Measurements from ENCODE around the gene SMARCD1.
A peak's percentile ranks its signal among the peaks of the same experiment; 100 is the strongest.
"Not testable (repeated sequence)": the region's sequence is repeated elsewhere in the genome, so short reads cannot be mapped to it uniquely, and the experiment has no call there.

Gene SMARCD1

DNA sequence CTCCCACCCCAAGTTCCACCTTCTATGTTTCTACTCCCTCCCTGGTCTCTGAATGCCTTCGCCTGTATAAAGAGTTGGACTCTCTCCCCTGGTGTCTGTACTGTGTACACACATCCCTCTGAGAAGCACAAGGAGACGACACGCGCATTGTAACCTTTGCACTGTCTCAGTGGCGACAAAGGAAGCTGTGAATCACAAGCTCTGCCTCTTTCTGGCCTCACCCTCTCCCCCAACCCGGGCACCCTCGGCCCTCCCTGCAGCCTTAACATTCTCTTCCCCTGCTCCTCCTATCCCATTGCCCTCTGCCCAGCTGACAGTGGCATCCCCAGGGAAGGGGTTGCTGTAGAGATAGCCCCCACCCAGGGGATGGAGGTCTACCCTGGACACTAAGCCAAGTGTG lies 2.5 kb upstream of the SMARCD1 start:
- Histone ChIP-seq H3K4me2 (ENCODE audit: low read length) (no peak overlapping the region), H3K4me1 (ENCODE audit: control insufficient read depth, insufficient read depth, low read length) (peaks cover 11% of the 10 kb centered on the region), H3K9ac (ENCODE audit: low read depth, low read length) (no peak overlapping the region), H3K27me3 (ENCODE audit: control insufficient read depth, insufficient read depth, low read length) (no peaks in the 10 kb centered on the region), H3K9me3 (replicated peaks; ENCODE audit: low read length) (no peaks in the 10 kb centered on the region), H3K36me3 (ENCODE audit: insufficient read depth, low read length) (peaks cover 11% of the 10 kb centered on the region), H3K4me3 (ENCODE audit: low read length) (no peak overlapping the region)

DNA sequence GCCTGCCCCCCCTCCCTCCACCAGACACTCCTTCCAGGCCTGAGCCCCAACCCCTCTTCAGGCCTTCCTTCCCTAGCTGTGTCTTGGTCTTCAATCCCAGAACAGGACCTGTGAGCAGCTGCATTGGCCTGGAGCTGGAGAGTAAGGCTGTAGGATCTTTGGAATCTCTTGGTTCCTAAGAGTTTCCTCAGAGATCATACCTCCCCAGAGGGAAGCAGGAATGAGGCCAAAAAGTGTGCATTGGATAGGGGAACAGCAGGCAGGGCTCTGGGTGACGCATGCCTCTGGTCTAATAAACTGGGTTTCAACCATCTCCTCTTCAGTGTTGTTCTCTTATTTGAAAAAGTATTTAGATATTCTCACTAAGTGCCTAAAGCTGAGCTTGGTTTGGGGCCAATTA lies 1.8 kb upstream of the SMARCD1 start:
- Histone ChIP-seq H3K9me3 (replicated peaks; ENCODE audit: low read length) (no peaks in the 10 kb centered on the region), H3K36me3 (ENCODE audit: insufficient read depth, low read length) (peaks cover 13% of the 10 kb centered on the region), H3K4me2 (ENCODE audit: low read length) (no peak overlapping the region), H3K4me1 (ENCODE audit: control insufficient read depth, insufficient read depth, low read length) (peaks cover 17% of the 10 kb centered on the region), H3K27me3 (ENCODE audit: control insufficient read depth, insufficient read depth, low read length) (no peaks in the 10 kb centered on the region), H3K4me3 (ENCODE audit: low read length) (no peak overlapping the region), H3K9ac (ENCODE audit: low read depth, low read length) (no peak overlapping the region)

DNA sequence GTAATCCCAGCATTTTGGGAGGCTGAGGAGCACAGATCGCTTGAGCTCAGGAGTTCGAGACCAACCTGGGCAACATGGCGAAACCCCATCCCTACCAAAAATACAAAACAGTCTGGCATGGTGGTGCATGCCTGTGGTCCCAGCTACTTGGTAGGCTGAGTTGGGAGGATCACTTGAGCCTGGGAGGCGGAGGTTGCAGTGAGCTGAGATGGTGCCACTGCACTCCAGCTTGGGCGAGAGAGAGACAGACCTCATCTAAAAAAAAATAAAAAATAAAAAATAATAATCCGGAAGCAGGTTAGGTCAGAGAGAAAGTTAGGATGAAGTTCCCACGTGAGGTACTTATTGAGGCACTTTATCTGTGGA lies 750 bp upstream of the SMARCD1 start:
- Histone ChIP-seq H3K36me3 (ENCODE audit: insufficient read depth, low read length) (peaks cover 24% of the 10 kb centered on the region), H3K4me1 (ENCODE audit: control insufficient read depth, insufficient read depth, low read length) (peaks cover 25% of the 10 kb centered on the region), H3K4me3 (ENCODE audit: low read length) (peak overlapping the region; percentile 96), H3K9ac (ENCODE audit: low read depth, low read length) (peak overlapping the region; percentile 91), H3K4me2 (ENCODE audit: low read length) (peak overlapping the region; percentile 97)
- H3K27me3 ChIP-seq (ENCODE audit: control insufficient read depth, insufficient read depth, low read length); H3K9me3 ChIP-seq (replicated peaks; ENCODE audit: low read length): not testable (repeated sequence)

DNA sequence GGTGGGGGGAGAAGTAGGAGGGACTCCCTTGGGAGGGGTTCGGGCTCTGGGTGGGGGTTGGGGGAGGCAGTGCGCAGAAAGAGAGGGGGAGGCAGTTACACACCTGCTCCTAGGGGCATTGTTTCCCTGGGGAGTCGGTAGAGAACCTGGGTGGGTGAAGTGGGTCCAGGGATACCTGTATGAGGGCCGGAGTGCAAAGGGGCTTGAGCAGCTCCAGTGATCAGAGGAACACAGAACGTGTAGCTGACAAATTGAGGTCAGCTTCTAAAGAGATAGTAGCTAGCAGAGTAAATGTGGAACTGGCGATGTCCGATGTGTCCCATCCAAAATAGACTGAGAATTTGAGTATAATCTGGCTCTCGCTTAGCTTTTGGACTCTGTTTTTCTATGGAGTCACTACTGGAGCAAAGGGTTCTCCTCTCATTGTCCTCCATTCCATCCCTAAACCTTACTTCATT lies 502 bp downstream of the SMARCD1 start:
- Histone ChIP-seq H3K4me1 (ENCODE audit: control insufficient read depth, insufficient read depth, low read length) (peaks cover 25% of the 10 kb centered on the region), H3K9ac (ENCODE audit: low read depth, low read length) (peak overlapping the region; percentile 40), H3K27me3 (ENCODE audit: control insufficient read depth, insufficient read depth, low read length) (no peaks in the 10 kb centered on the region), H3K36me3 (ENCODE audit: insufficient read depth, low read length) (peaks cover 35% of the 10 kb centered on the region), H3K4me2 (ENCODE audit: low read length) (peak overlapping the region; percentile 81), H3K4me3 (ENCODE audit: low read length) (peak overlapping the region; percentile 96), H3K9me3 (replicated peaks; ENCODE audit: low read length) (no peaks in the 10 kb centered on the region)

DNA sequence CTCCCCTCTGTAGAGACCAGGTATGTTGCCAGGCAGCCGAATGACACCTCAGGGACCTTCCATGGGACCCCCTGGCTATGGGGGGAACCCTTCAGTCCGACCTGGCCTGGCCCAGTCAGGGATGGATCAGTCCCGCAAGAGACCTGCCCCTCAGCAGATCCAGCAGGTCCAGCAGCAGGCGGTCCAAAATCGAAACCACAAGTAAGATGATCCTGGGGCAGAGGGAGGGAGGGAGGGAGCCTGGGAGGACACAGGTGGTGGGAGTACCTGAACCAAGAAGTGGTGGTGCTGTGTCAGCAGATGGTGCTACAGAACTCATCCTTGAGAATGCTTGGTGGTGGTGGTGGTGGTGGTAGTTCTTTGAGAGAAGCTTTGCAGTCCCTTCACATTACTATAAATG lies 1.0 kb downstream of the SMARCD1 start:
- H3K9ac ChIP-seq (ENCODE audit: low read depth, low read length): peak overlapping the region; percentile 40
- H3K36me3 ChIP-seq (ENCODE audit: insufficient read depth, low read length): peaks cover 38% of the 10 kb centered on the region

DNA sequence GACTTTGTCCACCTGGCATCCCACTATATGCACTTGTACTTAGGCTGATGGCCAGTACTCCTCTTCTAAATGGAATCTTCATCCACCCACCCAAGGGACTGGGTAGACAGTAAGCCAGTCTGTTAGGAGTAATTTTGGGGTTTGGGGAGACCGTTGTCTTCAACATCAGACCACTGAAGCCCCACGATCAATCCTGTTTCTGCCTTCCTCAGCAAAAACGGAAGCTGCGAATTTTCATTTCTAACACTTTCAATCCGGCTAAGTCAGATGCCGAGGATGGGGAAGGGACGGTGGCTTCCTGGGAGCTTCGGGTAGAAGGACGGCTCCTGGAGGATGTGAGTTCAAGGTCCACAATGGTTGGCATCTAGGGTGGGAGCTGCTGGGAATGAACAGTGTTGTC lies 2.0 kb downstream of the SMARCD1 start:
- no peaks in the 10 kb centered on the region for H3K27me3 ChIP-seq (ENCODE audit: control insufficient read depth, insufficient read depth, low read length)
- H3K4me1 ChIP-seq (ENCODE audit: control insufficient read depth, insufficient read depth, low read length): peaks cover 25% of the 10 kb centered on the region
- no peak overlapping the region for H3K9ac ChIP-seq (ENCODE audit: low read depth, low read length)
- no peaks in the 10 kb centered on the region for H3K9me3 ChIP-seq (replicated peaks; ENCODE audit: low read length)
- no peak overlapping the region for H3K4me2 ChIP-seq (ENCODE audit: low read length)
- no peak overlapping the region for H3K4me3 ChIP-seq (ENCODE audit: low read length)
- peaks cover 43% of the 10 kb centered on the region for H3K36me3 ChIP-seq (ENCODE audit: insufficient read depth, low read length)

More for the DNA sequence above, 1.0 kb downstream of the SMARCD1 start:
- Histone ChIP-seq H3K9me3 (replicated peaks; ENCODE audit: low read length) (no peaks in the 10 kb centered on the region), H3K4me1 (ENCODE audit: control insufficient read depth, insufficient read depth, low read length) (peaks cover 25% of the 10 kb centered on the region), H3K27me3 (ENCODE audit: control insufficient read depth, insufficient read depth, low read length) (no peaks in the 10 kb centered on the region), H3K4me3 (ENCODE audit: low read length) (peak overlapping the region; percentile 96), H3K4me2 (ENCODE audit: low read length) (peak overlapping the region; percentile 81)

DNA sequence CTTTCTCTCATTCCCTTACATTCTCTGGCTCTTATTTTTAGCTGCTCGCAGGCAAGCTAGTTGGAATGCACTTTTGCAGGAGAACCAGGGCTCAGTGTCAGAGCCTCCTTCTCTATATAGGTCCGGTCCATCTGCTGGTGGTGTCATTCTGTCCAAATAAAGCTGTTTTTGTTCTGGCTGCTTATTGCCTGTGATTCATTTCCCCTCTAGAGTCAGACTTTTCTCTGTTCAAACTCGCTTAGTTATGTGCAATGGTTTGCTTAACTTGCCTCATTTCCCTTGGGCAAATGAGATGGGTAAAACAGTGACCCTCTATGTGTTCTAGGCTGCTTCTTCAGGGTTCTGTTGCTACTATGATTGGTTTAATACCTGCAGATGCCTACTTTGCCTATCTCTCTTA lies 2.9 kb downstream of the SMARCD1 start:
- Histone ChIP-seq H3K4me2 (ENCODE audit: low read length) (peak overlapping the region; percentile 45), H3K9ac (ENCODE audit: low read depth, low read length) (peak overlapping the region; percentile 47), H3K9me3 (replicated peaks; ENCODE audit: low read length) (no peaks in the 10 kb centered on the region), H3K4me3 (ENCODE audit: low read length) (peak overlapping the region; percentile 14), H3K36me3 (ENCODE audit: insufficient read depth, low read length) (peaks cover 43% of the 10 kb centered on the region), H3K27me3 (ENCODE audit: control insufficient read depth, insufficient read depth, low read length) (no peaks in the 10 kb centered on the region), H3K4me1 (ENCODE audit: control insufficient read depth, insufficient read depth, low read length) (peaks cover 25% of the 10 kb centered on the region)

DNA sequence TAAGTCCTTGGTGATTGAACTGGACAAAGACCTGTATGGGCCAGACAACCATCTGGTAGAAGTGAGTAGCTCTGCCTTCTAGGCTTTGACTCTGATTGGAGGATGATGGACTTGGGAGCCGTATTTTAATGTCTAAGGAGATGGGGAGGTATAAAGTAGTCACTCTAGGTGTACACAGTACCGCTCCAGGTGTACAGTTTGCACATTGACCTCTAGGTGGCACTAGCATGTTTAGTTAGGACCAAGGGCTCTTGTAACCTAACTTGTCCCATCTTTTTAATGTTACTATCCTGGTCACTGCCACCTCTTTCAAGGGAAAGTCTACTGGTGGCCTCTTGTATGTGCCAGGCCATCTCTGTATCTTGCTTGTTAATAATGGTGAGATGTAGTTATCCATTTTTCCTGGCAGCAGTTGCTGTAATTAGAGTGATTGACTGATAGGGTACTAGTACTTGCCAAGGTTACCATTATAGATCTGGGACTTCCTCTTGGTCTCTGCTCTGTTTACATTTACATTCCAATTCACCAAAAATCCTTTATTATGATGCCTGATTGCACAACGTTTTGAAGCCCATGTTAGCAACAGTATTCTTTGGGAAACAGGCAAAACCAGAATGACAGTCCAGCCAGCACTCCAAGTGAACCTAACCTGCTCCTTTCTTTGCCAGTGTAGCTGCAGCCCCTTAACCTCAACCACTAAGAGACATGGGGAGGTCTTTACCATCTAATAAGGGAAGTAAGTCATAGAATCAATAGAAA lies 3.6 kb downstream of the SMARCD1 start:
- Histone ChIP-seq H3K4me1 (ENCODE audit: control insufficient read depth, insufficient read depth, low read length) (peaks cover 25% of the 10 kb centered on the region), H3K4me3 (ENCODE audit: low read length) (peak overlapping the region; percentile 14), H3K27me3 (ENCODE audit: control insufficient read depth, insufficient read depth, low read length) (no peaks in the 10 kb centered on the region), H3K9ac (ENCODE audit: low read depth, low read length) (peak overlapping the region; percentile 47), H3K9me3 (replicated peaks; ENCODE audit: low read length) (no peaks in the 10 kb centered on the region), H3K36me3 (ENCODE audit: insufficient read depth, low read length) (peaks cover 48% of the 10 kb centered on the region), H3K4me2 (ENCODE audit: low read length) (peak overlapping the region; percentile 45)

DNA sequence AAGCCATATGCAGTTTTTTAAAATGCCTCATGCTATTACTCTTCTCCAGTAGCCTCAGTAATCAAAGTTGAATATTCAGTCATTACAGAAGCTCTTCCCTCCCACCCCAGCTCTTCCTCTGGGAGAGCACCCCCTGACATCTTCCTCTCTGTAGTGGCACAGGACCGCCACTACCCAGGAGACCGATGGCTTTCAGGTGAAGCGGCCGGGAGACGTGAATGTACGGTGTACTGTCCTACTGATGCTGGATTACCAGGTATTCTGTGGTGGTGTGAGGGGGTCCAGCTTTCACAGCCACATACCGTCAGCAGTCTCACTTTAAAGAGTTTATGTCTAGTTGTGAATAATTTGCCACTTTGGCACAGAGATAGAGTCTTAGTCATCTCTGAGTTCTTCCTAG lies 4.6 kb downstream of the SMARCD1 start:
- peaks cover 58% of the 10 kb centered on the region for H3K36me3 ChIP-seq (ENCODE audit: insufficient read depth, low read length)
- H3K9me3 ChIP-seq (replicated peaks; ENCODE audit: low read length): no peaks in the 10 kb centered on the region
- H3K9ac ChIP-seq (ENCODE audit: low read depth, low read length): no peak overlapping the region

DNA sequence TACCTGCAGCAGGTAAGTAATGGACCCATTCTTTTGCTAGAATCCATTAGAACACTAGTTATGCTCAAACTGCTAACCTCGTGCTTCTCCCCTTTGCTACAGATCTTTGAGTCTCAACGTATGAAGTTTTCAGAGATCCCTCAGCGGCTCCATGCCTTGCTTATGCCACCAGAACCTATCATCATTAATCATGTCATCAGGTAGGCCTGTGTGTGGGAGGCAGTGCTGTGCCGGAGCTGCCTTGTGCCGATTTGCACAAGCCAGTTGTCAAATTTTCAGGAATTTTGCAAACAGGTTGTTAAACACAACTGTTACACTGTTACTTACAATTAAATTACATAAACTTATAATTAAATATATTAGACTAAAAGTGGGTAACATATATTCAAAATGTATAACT lies 5.2 kb downstream of the SMARCD1 start:
- Histone ChIP-seq H3K9me3 (replicated peaks; ENCODE audit: low read length) (no peaks in the 10 kb centered on the region), H3K9ac (ENCODE audit: low read depth, low read length) (no peak overlapping the region), H3K4me2 (ENCODE audit: low read length) (no peak overlapping the region), H3K4me3 (ENCODE audit: low read length) (no peak overlapping the region), H3K27me3 (ENCODE audit: control insufficient read depth, insufficient read depth, low read length) (no peaks in the 10 kb centered on the region), H3K4me1 (ENCODE audit: control insufficient read depth, insufficient read depth, low read length) (peaks cover 25% of the 10 kb centered on the region), H3K36me3 (ENCODE audit: insufficient read depth, low read length) (peaks cover 61% of the 10 kb centered on the region)

More for the DNA sequence above, 4.6 kb downstream of the SMARCD1 start:
- no peak overlapping the region for H3K4me3 ChIP-seq (ENCODE audit: low read length)
- H3K4me2 ChIP-seq (ENCODE audit: low read length): no peak overlapping the region
- no peaks in the 10 kb centered on the region for H3K27me3 ChIP-seq (ENCODE audit: control insufficient read depth, insufficient read depth, low read length)
- peaks cover 25% of the 10 kb centered on the region for H3K4me1 ChIP-seq (ENCODE audit: control insufficient read depth, insufficient read depth, low read length)

DNA sequence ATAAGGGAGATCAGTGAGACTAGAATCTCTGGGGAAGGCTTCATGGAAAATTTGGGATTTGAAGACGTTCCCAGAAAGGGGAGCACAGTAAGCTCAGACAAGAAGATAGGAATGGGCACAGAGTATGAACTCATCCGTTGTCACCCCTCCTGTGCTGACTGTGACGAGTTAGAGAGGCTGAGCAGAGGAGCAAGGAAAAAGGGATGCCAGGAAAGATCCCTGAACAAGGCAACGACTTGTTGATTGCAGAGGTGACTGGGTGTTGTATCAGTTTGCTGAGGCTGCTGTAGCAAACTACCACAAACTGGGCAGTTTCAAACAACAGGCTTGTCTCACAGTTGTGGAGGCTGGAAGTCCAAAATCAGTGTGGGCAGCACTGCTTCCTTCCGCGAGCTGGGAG lies 12.8 kb downstream of the SMARCD1 start:
- Histone ChIP-seq H3K4me3 (ENCODE audit: low read length) (no peak overlapping the region), H3K4me2 (ENCODE audit: low read length) (no peak overlapping the region), H3K9ac (ENCODE audit: low read depth, low read length) (no peak overlapping the region), H3K9me3 (replicated peaks; ENCODE audit: low read length) (no peaks in the 10 kb centered on the region), H3K4me1 (ENCODE audit: control insufficient read depth, insufficient read depth, low read length) (peaks cover 11% of the 10 kb centered on the region), H3K27me3 (ENCODE audit: control insufficient read depth, insufficient read depth, low read length) (no peaks in the 10 kb centered on the region), H3K36me3 (ENCODE audit: insufficient read depth, low read length) (peaks cover 64% of the 10 kb centered on the region)

Measured in skeletal muscle satellite cell (primary cell).